Keratinocyte (primary cell): ENCODE data around the gene LRFN3. TPM values are rescaled to one million over a fixed set of nuclear protein-coding genes. Genes with fewer than 3 reads are reported as not detected.

ENCODE experiments used
- DNase-seq: peaks from one replicate; pipeline ENCODE4 v3.0.0-alpha.2; 2011; ENCODE audit warnings: low read depth, missing footprints, low spot score
- FAIRE-seq: peaks from 2 replicates; lab custom pipeline; 2011; peaks lifted over from hg19 to GRCh38; lab: Jason Lieb, UNC
- H2AFZ ChIP-seq: 2 replicates; pipeline ENCODE4 v1.6.0; 2012; ENCODE audit warnings: low read length, control low read depth, inconsistent platforms; ENCODE audit not compliant: control insufficient read depth
- H3K27ac ChIP-seq: 2 replicates; pipeline ENCODE4 v1.5.1; 2011; ENCODE audit warnings: low read length; ENCODE audit not compliant: control insufficient read depth, insufficient read depth
- H3K27me3 ChIP-seq: 3 replicates; pipeline ENCODE4 v1.6.0; 2011; ENCODE audit warnings: low read length; ENCODE audit not compliant: control insufficient read depth, insufficient read depth; ENCODE audit errors: extremely low read depth
- H3K36me3 ChIP-seq, 2 experiments: 2 replicates in 1 of 2; 3 replicates in 1 of 2; pipeline ENCODE4 v1.5.1; 2011; ENCODE audit warnings: low read length in 2 of 2, mild to moderate bottlenecking in 1 of 2; ENCODE audit not compliant: control insufficient read depth in 2 of 2, insufficient read depth in 2 of 2; ENCODE audit errors: extremely low read depth in 1 of 2
- H3K4me1 ChIP-seq: 3 replicates; pipeline ENCODE4 v1.5.1; 2011; ENCODE audit warnings: low read length; ENCODE audit not compliant: control insufficient read depth, insufficient read depth; ENCODE audit errors: extremely low read depth
- H3K4me2 ChIP-seq: 3 replicates; pipeline ENCODE4 v1.6.0; 2011; ENCODE audit warnings: low read depth, low read length; ENCODE audit not compliant: control insufficient read depth, insufficient read depth; ENCODE audit errors: extremely low read depth
- H3K4me3 ChIP-seq, 3 experiments: fragments of 200-600 bp in 1 of 3; sonication (generic) in 1 of 3; 2 replicates in 2 of 3; 3 replicates in 1 of 3; pipeline ENCODE4 v1.5.1; 2011 to 2016; ENCODE audit warnings: low read length in 3 of 3, mild to moderate bottlenecking in 3 of 3, control low read depth in 2 of 3, inconsistent platforms in 1 of 3, low read depth in 1 of 3, mixed read lengths in 1 of 3, mixed run types in 1 of 3, moderate library complexity in 1 of 3; ENCODE audit not compliant: control insufficient read depth in 2 of 3, insufficient read depth in 2 of 3; ENCODE audit errors: extremely low read depth in 1 of 3
- H3K79me2 ChIP-seq: 2 replicates; pipeline ENCODE4 v1.6.0; 2012; ENCODE audit warnings: low read length; ENCODE audit not compliant: control insufficient read depth, insufficient read depth
- H3K9ac ChIP-seq: 3 replicates; pipeline ENCODE4 v1.6.0; 2011; ENCODE audit warnings: low read length; ENCODE audit not compliant: control insufficient read depth, insufficient read depth; ENCODE audit errors: extremely low read depth
- H3K9me1 ChIP-seq: 3 replicates; pipeline ENCODE4 v1.6.0; 2011; ENCODE audit warnings: low read length; ENCODE audit not compliant: control insufficient read depth, insufficient read depth; ENCODE audit errors: extremely low read depth
- H3K9me3 ChIP-seq: 2 replicates; pipeline ENCODE4 v1.5.1; 2012; ENCODE audit warnings: low read depth, low read length; ENCODE audit not compliant: control insufficient read depth
- H4K20me1 ChIP-seq: 3 replicates; pipeline ENCODE4 v1.6.0; 2011; ENCODE audit warnings: low read length; ENCODE audit not compliant: control insufficient read depth, insufficient read depth; ENCODE audit errors: extremely low read depth
- EZH2 ChIP-seq: IDR thresholded peaks from one replicate; pipeline ENCODE4 v1.6.1; 2012; ENCODE audit warnings: inconsistent platforms, mild to moderate bottlenecking, low read length, moderate library complexity
- dilution Hi-C: fragments of 300-500 bp; cut with MboI; formaldehyde crosslinking; loops from one replicate; pipeline ENCODE4 v1.7.0; 2020; ENCODE audit warnings: low sequenced_read_pairs; ENCODE audit not compliant: extremely low pct_ligation_motif_present
- polyA plus RNA-seq, 5 experiments: library from polyadenylated mRNA; depleted of rRNA in 3 of 5; stranded (reverse) in 3 of 5; stranded (forward) in 1 of 5; unstranded in 1 of 5; fragments of >200 nt; gene quantifications; 1 replicate in 1 of 5; 2 replicates in 3 of 5; 3 replicates in 1 of 5; pipeline versions ENCODE4 v1.2.1 to v1.2.3, GENCODE V29; 2011 to 2012; ENCODE audit warnings: missing spikeins in 2 of 5, low read depth in 1 of 5, low replicate concordance in 1 of 5
- TF ChIP-seq, protein P1 (sequence below), 3 experiments: IDR thresholded peaks in 1 of 3; conservative IDR thresholded peaks in 1 of 3; optimal IDR thresholded peaks in 1 of 3; 2 replicates in 2 of 3; 3 replicates in 1 of 3; pipeline versions ENCODE3 to v1.5.1; 2011; ENCODE audit warnings: low read length in 3 of 3, mild to moderate bottlenecking in 3 of 3, moderate library complexity in 2 of 3, control low read depth in 1 of 3, inconsistent platforms in 1 of 3; ENCODE audit not compliant: insufficient read depth in 2 of 3; ENCODE audit errors: extremely low read depth in 1 of 3

Gene LRFN3
- polyA plus RNA-seq, 1 donor (not counting 4 experiments of a cell fraction or from before 2014, with no cell fraction given) = 0.73 TPM

DNA sequence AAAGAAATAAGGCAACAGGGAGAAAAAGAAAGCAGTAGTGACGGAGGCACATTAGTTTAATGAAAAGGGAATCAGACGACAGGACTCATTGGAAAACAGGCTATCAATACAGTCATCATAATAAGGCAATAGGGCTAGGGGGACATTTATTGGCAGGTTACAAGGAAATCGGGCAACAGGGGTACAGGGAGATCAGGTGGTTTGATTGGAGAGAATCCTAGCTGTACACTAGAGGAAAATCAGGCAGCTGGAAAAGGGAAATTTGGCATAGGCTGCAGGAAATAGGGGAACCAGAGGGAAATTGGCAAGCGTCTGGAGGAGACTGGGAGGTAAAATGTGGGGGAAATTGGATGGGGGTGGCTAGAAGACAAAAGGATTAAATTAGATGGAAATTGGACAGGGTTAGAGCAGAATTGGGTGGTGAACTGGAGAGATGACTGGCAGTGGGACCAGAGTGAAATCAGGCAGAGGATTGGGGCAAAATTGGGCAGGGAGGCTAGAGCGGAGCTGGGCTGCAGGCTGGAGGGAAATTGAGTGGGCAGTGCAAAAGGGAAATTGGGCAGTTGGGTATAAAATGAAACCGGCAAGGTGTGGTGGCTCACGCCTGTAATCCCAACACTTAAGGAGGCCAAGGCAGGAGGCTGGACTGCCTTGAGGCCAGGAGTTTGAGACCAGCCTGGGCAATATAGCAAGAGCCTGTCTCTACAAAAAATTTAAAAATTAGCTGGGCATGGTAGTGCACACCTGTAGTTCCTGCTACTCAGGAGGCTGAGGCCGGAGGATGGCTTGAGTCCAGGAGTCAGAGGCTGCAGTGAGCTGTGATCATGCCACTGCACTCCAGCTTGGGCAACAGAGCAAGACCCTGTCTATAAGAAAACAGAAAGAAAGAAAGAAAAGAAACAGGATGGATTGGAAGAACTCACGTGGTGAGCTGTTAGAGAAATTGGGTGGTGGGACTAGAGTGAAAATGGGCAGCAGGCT lies 7.4 kb downstream of the LRFN3 start:
- Histone ChIP-seq H4K20me1 (peaks cover 4% of the 10 kb centered on the region), H3K4me2 (no peak overlapping the region), H3K27ac (no peak overlapping the region), H3K79me2 (no peaks in the 10 kb centered on the region), H3K27me3 (no peaks in the 10 kb centered on the region), H3K9me1 (no peaks in the 10 kb centered on the region), H3K36me3 (peaks cover 0 to 3% of the 10 kb centered on the region in 2 experiments), H3K4me3 (no peak overlapping the region), H2AFZ (no peak overlapping the region), H3K4me1 (no peaks in the 10 kb centered on the region), H3K9ac (no peak overlapping the region), H3K9me3 (no peaks in the 10 kb centered on the region)
- no peak for TF ChIP-seq EZH2
- TF ChIP-seq, protein P1, sequence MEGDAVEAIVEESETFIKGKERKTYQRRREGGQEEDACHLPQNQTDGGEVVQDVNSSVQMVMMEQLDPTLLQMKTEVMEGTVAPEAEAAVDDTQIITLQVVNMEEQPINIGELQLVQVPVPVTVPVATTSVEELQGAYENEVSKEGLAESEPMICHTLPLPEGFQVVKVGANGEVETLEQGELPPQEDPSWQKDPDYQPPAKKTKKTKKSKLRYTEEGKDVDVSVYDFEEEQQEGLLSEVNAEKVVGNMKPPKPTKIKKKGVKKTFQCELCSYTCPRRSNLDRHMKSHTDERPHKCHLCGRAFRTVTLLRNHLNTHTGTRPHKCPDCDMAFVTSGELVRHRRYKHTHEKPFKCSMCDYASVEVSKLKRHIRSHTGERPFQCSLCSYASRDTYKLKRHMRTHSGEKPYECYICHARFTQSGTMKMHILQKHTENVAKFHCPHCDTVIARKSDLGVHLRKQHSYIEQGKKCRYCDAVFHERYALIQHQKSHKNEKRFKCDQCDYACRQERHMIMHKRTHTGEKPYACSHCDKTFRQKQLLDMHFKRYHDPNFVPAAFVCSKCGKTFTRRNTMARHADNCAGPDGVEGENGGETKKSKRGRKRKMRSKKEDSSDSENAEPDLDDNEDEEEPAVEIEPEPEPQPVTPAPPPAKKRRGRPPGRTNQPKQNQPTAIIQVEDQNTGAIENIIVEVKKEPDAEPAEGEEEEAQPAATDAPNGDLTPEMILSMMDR (optimal IDR thresholded peaks at IDR 0.05 in 1 of 3, IDR thresholded peaks at IDR 0.05 in 1 of 3, conservative IDR thresholded peaks at IDR 0.05 in 1 of 3; ENCODE audit: extremely low read depth in 1 of 3, insufficient read depth in 2 of 3, low read length in 3 of 3) = no peak
- dilution Hi-C loops = no loop called here
- FAIRE-seq (no peak), DNase-seq (no peak)

DNA sequence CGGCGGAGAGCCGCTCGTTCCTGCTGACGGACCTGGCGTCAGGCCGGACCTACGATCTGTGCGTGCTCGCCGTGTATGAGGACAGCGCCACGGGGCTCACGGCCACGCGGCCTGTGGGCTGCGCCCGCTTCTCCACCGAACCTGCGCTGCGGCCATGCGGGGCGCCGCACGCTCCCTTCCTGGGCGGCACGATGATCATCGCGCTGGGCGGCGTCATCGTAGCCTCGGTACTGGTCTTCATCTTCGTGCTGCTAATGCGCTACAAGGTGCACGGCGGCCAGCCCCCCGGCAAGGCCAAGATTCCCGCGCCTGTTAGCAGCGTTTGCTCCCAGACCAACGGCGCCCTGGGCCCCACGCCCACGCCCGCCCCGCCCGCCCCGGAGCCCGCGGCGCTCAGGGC lies 8.4 kb downstream of the LRFN3 start:
- H3K79me2 ChIP-seq = no peaks in the 10 kb centered on the region
- dilution Hi-C loops = no loop called here
- H3K9ac ChIP-seq = no peak overlapping the region
- H3K36me3 ChIP-seq = peaks cover 0 to 3% of the 10 kb centered on the region in 2 experiments
- DNase-seq (no peak), FAIRE-seq (no peak)
- H3K27me3 ChIP-seq = no peaks in the 10 kb centered on the region
- H3K4me1 ChIP-seq = no peaks in the 10 kb centered on the region
- H3K4me2 ChIP-seq = no peak overlapping the region
- no peak overlapping the region for H3K27ac ChIP-seq
- H2AFZ ChIP-seq = no peak overlapping the region
- TF ChIP-seq EZH2 = no peak
- TF ChIP-seq, protein P1 (optimal IDR thresholded peaks at IDR 0.05 in 1 of 3, IDR thresholded peaks at IDR 0.05 in 1 of 3, conservative IDR thresholded peaks at IDR 0.05 in 1 of 3; ENCODE audit: extremely low read depth in 1 of 3, insufficient read depth in 2 of 3, low read length in 3 of 3) = no peak
- H3K4me3 ChIP-seq = no peak overlapping the region
- no peaks in the 10 kb centered on the region for H3K9me1 ChIP-seq
- peaks cover 4% of the 10 kb centered on the region for H4K20me1 ChIP-seq
- H3K9me3 ChIP-seq = no peaks in the 10 kb centered on the region
